A549 (cell line): ENCODE results near the gene NR2C2.

Experiments used
- BHLHE40 ChIP-seq: IDR thresholded peaks from 2 replicates; pipeline ENCODE4 v1.6.1; 2012; ENCODE audit warnings: low read depth, low read length, inconsistent platforms
- CEBPB ChIP-seq, 2 experiments: fragments of >200 bp in 1 of 2; sonication (Bioruptor Twin) in 1 of 2; formaldehyde crosslinking in 1 of 2; IDR thresholded peaks; 2 replicates each; pipeline ENCODE4 v1.6.1; 2012 to 2016
- EHF ChIP-seq: fragments of 250-450 bp; sonication (Bioruptor Pico); IDR thresholded peaks from 2 replicates; pipeline ENCODE4 v1.5.0; 2020; ENCODE audit warnings: mild to moderate bottlenecking
- MAFK ChIP-seq: fragments of 450-650 bp; IDR thresholded peaks from 2 replicates; pipeline ENCODE4 v1.6.1; 2014; ENCODE audit not compliant: partially characterized antibody
- MAZ ChIP-seq: fragments of 150-350 bp; IDR thresholded peaks from 2 replicates; pipeline ENCODE4 v1.6.1; 2014; ENCODE audit warnings: antibody characterized with exemption, low read depth, low read length, borderline replicate concordance
- POLR2A ChIP-seq: IDR thresholded peaks from 2 replicates; pipeline ENCODE4 v1.6.1; 2012; ENCODE audit warnings: mild to moderate bottlenecking, low read length
- TF ChIP-seq, protein P1 (sequence below): fragments of 200-600 bp; sonication (generic); IDR thresholded peaks from 2 replicates; pipeline ENCODE4 v1.6.1; 2016; ENCODE audit warnings: antibody characterized with exemption, mild to moderate bottlenecking, moderate library complexity
- TF ChIP-seq, protein P2 (sequence below): fragments of >200 bp; sonication (Bioruptor Twin); formaldehyde crosslinking; IDR thresholded peaks from 3 replicates; pipeline ENCODE4 v1.5.1; 2016

DNA sequence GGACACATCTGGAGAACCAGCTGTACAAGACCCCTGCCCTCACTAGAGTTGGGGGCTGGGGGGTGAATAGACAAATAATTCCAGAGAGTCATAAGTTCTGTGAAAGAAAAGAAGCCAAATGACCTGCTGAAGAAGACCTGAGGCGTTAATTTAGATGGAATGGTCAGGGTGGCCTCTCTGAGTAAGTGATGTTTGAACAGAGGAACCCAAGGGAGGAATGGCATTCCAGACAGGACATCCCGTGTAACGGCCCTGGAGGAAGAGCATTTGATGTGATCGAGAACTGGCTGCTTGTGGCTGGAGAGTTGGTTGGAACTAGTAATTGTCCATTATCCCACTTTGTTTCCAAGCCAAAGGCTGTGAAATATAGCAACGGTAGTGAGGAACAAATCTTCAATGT is 1.7 kb downstream of the NR2C2 start:
- TF ChIP-seq, protein P1, sequence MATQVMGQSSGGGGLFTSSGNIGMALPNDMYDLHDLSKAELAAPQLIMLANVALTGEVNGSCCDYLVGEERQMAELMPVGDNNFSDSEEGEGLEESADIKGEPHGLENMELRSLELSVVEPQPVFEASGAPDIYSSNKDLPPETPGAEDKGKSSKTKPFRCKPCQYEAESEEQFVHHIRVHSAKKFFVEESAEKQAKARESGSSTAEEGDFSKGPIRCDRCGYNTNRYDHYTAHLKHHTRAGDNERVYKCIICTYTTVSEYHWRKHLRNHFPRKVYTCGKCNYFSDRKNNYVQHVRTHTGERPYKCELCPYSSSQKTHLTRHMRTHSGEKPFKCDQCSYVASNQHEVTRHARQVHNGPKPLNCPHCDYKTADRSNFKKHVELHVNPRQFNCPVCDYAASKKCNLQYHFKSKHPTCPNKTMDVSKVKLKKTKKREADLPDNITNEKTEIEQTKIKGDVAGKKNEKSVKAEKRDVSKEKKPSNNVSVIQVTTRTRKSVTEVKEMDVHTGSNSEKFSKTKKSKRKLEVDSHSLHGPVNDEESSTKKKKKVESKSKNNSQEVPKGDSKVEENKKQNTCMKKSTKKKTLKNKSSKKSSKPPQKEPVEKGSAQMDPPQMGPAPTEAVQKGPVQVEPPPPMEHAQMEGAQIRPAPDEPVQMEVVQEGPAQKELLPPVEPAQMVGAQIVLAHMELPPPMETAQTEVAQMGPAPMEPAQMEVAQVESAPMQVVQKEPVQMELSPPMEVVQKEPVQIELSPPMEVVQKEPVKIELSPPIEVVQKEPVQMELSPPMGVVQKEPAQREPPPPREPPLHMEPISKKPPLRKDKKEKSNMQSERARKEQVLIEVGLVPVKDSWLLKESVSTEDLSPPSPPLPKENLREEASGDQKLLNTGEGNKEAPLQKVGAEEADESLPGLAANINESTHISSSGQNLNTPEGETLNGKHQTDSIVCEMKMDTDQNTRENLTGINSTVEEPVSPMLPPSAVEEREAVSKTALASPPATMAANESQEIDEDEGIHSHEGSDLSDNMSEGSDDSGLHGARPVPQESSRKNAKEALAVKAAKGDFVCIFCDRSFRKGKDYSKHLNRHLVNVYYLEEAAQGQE: no peak
- TF ChIP-seq, protein P2, sequence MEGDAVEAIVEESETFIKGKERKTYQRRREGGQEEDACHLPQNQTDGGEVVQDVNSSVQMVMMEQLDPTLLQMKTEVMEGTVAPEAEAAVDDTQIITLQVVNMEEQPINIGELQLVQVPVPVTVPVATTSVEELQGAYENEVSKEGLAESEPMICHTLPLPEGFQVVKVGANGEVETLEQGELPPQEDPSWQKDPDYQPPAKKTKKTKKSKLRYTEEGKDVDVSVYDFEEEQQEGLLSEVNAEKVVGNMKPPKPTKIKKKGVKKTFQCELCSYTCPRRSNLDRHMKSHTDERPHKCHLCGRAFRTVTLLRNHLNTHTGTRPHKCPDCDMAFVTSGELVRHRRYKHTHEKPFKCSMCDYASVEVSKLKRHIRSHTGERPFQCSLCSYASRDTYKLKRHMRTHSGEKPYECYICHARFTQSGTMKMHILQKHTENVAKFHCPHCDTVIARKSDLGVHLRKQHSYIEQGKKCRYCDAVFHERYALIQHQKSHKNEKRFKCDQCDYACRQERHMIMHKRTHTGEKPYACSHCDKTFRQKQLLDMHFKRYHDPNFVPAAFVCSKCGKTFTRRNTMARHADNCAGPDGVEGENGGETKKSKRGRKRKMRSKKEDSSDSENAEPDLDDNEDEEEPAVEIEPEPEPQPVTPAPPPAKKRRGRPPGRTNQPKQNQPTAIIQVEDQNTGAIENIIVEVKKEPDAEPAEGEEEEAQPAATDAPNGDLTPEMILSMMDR: no peak
- TF ChIP-seq EHF (CRISPR knock-in tag) (no peak), CEBPB (IDR thresholded peaks at IDR 0.05) (no peak), MAFK (no peak), MAZ (no peak), BHLHE40 (no peak), POLR2A (no peak)
